Large intestine (tissue), 3 donors: ENCODE measurements around the gene SYNC. TPM values are rescaled to one million over a fixed set of nuclear protein-coding genes. Genes with fewer than 3 reads are reported as not detected.
A peak's percentile ranks its signal among the peaks of the same experiment; 100 is the strongest.
"Not testable (repeated sequence)": the region's sequence is repeated elsewhere in the genome, so short reads cannot be mapped to it uniquely, and the experiment has no call there.

Experiments used
- DNase-seq, 2 donors: peaks; one replicate each; pipeline versions ENCODE4 v3.0.0 to v3.0.0-alpha.2; 2013
- H3K27ac ChIP-seq: one replicate; pipeline ENCODE4 v1.5.1; 2013; ENCODE audit warnings: low read length
- H3K27me3 ChIP-seq: 2 replicates; pipeline ENCODE4 v1.6.1; 2013; ENCODE audit warnings: low read length; ENCODE audit not compliant: control insufficient read depth, insufficient read depth
- H3K36me3 ChIP-seq: 2 replicates; pipeline ENCODE4 v1.6.1; 2013; ENCODE audit warnings: low read length; ENCODE audit not compliant: control insufficient read depth, insufficient read depth
- H3K4me1 ChIP-seq: one replicate; pipeline ENCODE4 v1.6.1; 2013; ENCODE audit warnings: low read length; ENCODE audit not compliant: control insufficient read depth, insufficient read depth
- H3K4me3 ChIP-seq: one replicate; pipeline ENCODE4 v1.5.1; 2013; ENCODE audit warnings: low read length
- H3K9me3 ChIP-seq: one replicate; pipeline ENCODE4 v1.6.1; 2013; ENCODE audit warnings: mild to moderate bottlenecking, low read depth, low read length, moderate library complexity; ENCODE audit not compliant: control insufficient read depth
- WGBS: methylation state at CpG from one replicate; pipeline ENCODE4 v1.1.5; 2013; ENCODE audit warnings: low lambda C conversion rate; ENCODE audit not compliant: insufficient coverage; 5-methylcytosine and 5-hydroxymethylcytosine counted together
- polyA plus RNA-seq: library from polyadenylated mRNA; unstranded; fragments of 120-200 nt; gene quantifications from one replicate; pipeline ENCODE4 v1.2.1, GENCODE V29; 2013

Gene SYNC
- polyA plus RNA-seq, 1 donor: 5.2 TPM

DNA sequence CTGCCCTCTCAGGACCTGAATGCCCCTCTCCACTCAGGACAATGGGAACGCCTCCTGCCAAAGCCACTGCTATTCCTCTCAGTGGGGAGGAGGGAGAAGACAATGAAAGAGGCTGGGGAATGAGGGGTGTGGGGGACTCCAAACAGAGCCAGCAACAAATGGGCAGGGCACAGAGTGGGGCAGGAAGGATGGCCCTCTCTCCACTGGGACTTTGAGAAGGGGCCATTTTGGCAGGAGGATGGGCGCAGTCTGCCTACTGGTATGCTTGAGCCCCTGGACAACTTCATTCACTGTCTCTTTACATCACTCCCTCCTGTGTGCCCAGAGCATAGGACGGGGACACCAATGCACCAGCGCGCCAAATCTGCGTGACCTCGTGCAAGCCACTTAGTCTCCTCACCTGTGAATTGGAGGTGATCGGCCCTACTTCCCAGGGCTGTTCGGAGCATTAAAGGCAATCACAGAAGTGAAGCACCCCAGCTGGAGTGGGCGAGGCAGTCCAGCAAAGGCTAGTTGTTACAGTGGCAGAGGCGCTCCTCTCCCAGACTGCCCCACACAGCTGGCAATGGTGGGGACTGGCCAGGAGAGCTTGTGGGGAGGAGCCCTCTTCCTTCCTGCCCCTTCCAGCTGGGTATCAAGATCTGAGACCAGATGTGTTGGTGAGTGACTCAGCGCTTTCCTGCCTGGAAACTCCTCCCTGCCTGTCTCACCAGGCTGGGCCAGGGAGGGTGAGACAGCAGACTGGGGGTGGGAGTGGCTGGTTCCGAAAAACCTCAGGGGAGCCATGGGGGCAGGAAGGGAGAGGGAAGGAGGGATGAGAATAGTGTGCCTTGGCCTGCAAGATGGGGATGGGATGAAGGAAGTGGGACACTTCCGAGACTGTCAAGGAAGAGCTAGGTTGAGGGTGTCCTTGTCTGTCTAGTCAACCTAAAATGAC, 22.4 kb upstream of the SYNC start:
- Histone ChIP-seq H3K9me3 (no peaks in the 10 kb centered on the region), H3K27me3 (no peaks in the 10 kb centered on the region), H3K4me3 (no peak overlapping the region), H3K36me3 (no peaks in the 10 kb centered on the region), H3K27ac (no peak overlapping the region), H3K4me1 (peaks cover 6% of the 10 kb centered on the region)
- WGBS: no CpG with 5 or more reads among the region's 14 CpGs
- DNase-seq: peak; percentile 39 to 64

DNA sequence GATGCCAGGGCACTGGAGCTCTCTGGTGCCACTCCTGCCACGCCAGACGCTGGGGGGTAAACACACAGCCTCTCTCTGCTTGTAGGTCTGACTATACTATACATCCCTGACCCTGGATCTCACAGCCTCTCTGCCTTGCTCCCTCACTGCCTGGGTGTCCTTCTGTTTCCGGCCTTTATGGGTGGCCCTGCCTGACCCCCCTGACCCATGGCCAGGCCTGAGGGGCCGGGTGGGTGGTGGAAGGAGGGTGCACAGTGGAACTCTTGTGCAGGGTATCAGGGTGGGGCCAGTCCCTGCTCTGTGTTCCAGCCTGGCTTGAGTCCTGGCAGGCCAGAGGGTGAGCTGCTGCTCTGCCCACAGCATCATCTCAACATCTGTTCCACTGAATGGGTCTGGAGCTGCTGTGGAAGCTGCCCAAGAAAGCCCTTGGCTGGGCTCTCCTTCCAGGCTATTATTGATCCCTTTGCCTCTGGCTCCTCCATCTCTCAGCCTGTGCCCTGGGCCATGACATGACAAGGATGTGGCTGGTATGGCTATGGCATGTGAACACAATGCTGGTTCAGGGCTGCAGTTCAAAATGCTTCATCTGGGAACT, 17.2 kb upstream of the SYNC start:
- no peaks in the 10 kb centered on the region for H3K27me3 ChIP-seq
- H3K4me1 ChIP-seq: peaks cover 27% of the 10 kb centered on the region
- no peak for DNase-seq
- H3K36me3 ChIP-seq: no peaks in the 10 kb centered on the region
- WGBS: no CpG with 5 or more reads among the region's 4 CpGs
- no peak overlapping the region for H3K27ac ChIP-seq
- no peaks in the 10 kb centered on the region for H3K9me3 ChIP-seq
- no peak overlapping the region for H3K4me3 ChIP-seq

DNA sequence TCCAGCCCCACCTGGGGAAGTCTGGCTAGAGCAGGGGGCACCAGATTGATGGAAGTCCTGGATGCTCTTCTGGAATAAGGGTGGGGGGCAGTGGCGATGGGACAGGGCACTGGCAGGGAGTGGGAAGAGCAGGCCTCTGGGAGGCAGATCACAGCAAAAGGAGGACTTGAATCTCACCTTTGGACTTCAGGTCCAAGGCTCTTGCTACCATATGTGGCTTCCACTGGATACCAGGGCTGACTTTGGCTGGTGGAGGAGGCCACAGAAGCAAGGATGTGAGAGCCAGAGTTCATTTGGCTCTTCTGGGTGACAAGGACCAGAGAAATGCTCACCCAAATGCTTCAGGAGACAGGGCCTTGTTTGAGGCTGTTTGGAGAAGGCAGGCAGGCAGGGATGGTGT, 16.0 kb upstream of the SYNC start:
- H3K4me3 ChIP-seq: no peak overlapping the region
- H3K27me3 ChIP-seq: no peaks in the 10 kb centered on the region
- no peak overlapping the region for H3K27ac ChIP-seq
- H3K4me1 ChIP-seq: peaks cover 27% of the 10 kb centered on the region
- no peaks in the 10 kb centered on the region for H3K9me3 ChIP-seq
- no peaks in the 10 kb centered on the region for H3K36me3 ChIP-seq
- WGBS: no CpG with 5 or more reads among the region's 1 CpG
- peak in 1 of 2 donors; percentile 35 for DNase-seq

DNA sequence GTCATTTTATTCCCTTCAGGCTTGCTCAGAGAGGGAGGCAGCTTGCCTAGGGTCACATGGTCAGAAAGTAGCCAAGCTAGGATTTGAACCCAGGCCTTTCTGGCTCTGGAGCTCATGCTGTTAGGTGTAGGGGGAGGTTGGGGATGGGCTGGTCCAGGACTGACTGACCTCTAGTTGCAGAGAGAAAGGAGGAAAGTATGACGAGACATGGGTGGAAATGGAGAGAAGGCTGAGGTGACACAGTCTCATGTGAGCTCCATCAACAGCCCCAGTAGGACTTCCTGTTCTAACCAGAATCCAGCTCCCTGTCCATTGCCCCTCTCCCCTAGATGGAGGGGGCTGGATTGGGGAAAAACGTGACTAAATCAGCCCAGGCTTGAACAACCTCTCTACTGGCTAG, 15.5 kb upstream of the SYNC start:
- peaks cover 27% of the 10 kb centered on the region for H3K4me1 ChIP-seq
- H3K9me3 ChIP-seq: no peaks in the 10 kb centered on the region
- WGBS: no CpG with 5 or more reads among the region's 2 CpGs
- no peaks in the 10 kb centered on the region for H3K27me3 ChIP-seq
- H3K27ac ChIP-seq: no peak overlapping the region
- no peak for DNase-seq
- H3K4me3 ChIP-seq: no peak overlapping the region
- H3K36me3 ChIP-seq: no peaks in the 10 kb centered on the region

DNA sequence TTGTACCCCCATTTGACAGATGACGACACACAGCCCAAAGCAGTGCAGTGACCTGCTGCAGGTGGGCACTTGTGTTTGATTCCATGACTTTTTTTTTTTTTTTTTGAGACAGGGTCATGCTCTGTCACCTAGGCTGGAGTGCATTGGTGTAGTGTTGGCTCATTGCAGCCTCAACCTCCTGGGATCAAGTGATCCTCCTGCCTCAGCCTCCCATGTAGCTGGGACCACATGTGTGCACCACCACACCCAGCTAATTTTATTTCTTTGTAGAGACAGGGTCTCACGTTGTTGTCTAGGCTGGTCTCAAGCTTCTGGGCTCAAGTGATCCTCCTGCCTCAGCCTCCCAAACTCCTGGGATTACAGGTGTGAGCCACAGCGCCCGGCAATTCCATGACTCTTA, 14.9 kb upstream of the SYNC start:
- Histone ChIP-seq H3K27ac (peak overlapping the region; percentile 71), H3K9me3 (no peaks in the 10 kb centered on the region), H3K27me3 (no peaks in the 10 kb centered on the region), H3K4me1 (peaks cover 27% of the 10 kb centered on the region), H3K4me3 (no peak overlapping the region), H3K36me3 (no peaks in the 10 kb centered on the region)
- DNase-seq: no peak
- WGBS: no CpG with 5 or more reads among the region's 4 CpGs

DNA sequence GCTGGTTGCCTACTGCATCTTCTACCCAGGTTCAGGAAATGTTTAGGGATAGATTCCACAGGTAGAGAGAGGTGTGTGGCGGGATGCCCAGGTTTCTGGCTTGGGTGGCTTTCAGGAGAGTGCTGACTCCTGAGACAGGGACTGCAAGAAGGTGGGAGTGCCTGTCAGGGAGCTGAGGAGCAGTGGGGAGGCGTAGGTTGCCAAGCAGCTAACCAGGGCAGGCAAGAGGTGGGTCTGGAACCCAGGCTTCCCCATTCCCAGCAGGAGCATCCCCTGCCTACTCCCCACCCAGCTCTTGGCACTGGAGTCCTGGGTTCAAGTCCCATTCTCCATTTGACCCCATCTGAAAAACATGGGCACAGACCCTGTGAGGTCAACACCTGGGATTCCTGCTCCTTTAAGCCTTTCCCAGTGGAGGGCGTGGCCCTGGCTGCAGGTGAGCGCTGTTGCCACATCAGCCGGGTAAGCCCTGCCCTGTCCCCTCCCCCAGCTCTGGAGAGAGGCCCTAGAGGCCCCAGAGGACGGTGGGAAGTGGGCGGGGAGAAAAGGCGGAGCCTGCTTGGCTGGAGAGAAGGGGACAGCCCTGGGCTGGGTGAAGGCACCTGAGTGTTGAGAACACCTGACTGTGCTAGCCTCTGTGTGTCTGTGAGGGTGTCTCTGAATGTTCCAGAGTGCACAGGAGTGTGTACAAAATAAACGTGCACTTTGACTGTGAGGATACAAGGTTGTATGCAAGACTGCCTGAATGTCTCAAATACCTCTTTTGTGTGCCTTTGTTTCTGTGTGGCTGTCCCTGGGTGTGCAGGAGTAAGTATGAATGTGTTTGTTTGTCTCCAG, 14.0 kb upstream of the SYNC start:
- Histone ChIP-seq H3K9me3 (no peaks in the 10 kb centered on the region), H3K4me3 (no peak overlapping the region), H3K36me3 (no peaks in the 10 kb centered on the region), H3K27ac (peak overlapping the region; percentile 76), H3K27me3 (no peaks in the 10 kb centered on the region), H3K4me1 (peaks cover 27% of the 10 kb centered on the region)
- DNase-seq: peak; percentile 98 to 99
- no CpG with 5 or more reads among the region's 9 CpGs for WGBS

DNA sequence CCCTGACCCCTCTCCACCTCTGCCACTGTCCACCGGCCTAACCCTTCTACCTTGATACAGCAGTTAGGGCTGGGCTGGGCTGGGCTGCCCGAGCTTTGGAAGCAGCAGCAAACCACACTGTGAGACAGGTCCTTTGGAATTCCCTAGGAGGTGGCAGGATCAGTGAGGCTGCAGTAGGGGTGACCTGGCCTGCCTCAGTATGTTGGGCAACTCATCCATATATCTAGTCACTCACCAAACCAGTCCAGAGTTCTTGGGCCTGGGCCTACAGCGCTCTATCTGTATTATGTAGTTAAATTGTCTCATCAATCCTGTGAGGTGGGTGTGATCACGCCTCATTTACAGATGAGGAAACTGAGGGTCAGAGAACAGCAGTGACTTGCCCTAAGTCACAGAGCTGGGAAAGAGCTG, 13.3 kb upstream of the SYNC start:
- DNase-seq: peak in 1 of 2 donors; percentile 30
- no CpG with 5 or more reads among the region's 4 CpGs for WGBS
- no peaks in the 10 kb centered on the region for H3K36me3 ChIP-seq
- peaks cover 27% of the 10 kb centered on the region for H3K4me1 ChIP-seq
- H3K4me3 ChIP-seq: no peak overlapping the region
- H3K27ac ChIP-seq: peak overlapping the region; percentile 76
- H3K27me3 ChIP-seq: no peaks in the 10 kb centered on the region
- H3K9me3 ChIP-seq: no peaks in the 10 kb centered on the region

DNA sequence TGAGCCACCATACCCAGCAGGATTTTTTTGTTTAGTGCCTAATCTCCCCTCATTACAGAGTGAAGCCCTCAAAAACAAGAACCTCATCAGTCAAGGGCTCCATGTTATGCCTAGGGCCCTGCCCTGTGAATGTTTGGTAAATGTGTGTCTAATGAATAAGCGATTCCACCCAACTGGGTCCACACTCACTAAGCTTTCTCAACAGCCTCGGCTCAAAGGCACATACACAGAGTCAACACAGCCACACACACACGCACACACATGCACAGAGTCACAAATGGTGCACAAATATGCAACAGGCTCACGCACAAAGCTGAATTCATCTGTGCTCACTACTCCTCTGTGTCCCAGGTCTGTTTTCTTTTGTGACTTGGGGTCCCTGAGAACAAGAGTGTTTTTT, 11.7 kb upstream of the SYNC start:
- Histone ChIP-seq H3K9me3 (no peaks in the 10 kb centered on the region), H3K4me3 (no peak overlapping the region), H3K27ac (no peak overlapping the region), H3K4me1 (peaks cover 27% of the 10 kb centered on the region), H3K36me3 (no peaks in the 10 kb centered on the region), H3K27me3 (no peaks in the 10 kb centered on the region)
- no CpG with 5 or more reads among the region's 4 CpGs for whole genome bisulfite sequencing
- peak; percentile 35 to 63 for DNase-seq

DNA sequence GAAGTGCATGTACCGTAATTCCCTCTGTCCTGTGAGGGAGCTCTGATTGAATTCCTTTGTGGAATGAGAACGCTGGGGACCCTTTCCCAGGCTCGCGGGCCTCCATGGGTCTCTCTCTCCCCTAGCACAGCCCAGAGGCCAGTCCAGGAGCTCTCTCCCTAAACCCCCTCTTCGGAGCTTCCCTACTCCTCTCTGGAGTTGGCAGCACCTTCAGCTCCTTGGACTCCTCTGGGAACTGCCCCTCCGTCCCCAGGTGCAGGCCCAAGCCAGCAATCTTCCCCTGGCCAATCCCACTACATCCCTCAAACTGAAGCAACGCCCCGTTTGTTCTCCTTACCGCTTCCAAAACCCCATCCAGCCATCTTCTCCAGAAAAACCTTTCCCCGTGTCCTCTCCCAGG, 10.5 kb upstream of the SYNC start:
- Histone ChIP-seq H3K4me1 (peaks cover 19% of the 10 kb centered on the region), H3K27me3 (no peaks in the 10 kb centered on the region), H3K9me3 (no peaks in the 10 kb centered on the region), H3K27ac (no peak overlapping the region), H3K36me3 (no peaks in the 10 kb centered on the region), H3K4me3 (no peak overlapping the region)
- no peak for DNase-seq
- 93% methylated on average over 3 of the region's 10 CpGs for WGBS

DNA sequence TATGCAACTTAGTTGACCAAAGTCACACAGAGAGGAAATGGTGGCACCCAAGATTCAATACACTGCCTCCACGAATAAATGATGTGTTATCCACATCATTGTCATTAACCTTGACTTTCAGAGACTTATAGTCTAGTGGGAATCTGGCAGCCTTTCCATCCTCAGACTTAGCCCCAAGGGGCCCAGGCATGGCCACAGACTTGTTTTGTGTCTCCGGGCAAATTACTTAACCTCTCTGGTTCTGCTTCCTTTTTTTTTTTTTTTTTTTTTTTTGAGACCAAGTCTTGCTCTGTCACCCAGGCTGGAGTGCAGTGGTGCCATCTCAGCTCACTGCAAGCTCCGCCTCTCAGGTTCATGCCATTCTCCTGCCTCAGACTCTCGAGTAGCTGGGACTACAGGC, 8.7 kb upstream of the SYNC start:
- DNase-seq, H3K36me3 ChIP-seq: not testable (repeated sequence)
- no CpG with 5 or more reads among the region's 4 CpGs for WGBS

More for the DNA sequence above, 8.7 kb upstream of the SYNC start:
- H3K4me3 ChIP-seq, H3K27ac ChIP-seq, H3K4me1 ChIP-seq, H3K27me3 ChIP-seq, H3K9me3 ChIP-seq: not testable (repeated sequence)
